SK-N-SH (cell line): ENCODE measurements around the gene LKAAEAR1. TPM values are rescaled to one million over a fixed set of nuclear protein-coding genes. Genes with fewer than 3 reads are reported as not detected.
"Not testable (repeated sequence)": the region's sequence is repeated elsewhere in the genome, so short reads cannot be mapped to it uniquely, and the experiment has no call there.

Source experiments
- CTCF ChIA-PET: fragments of 300-600, 350-600 bp; formaldehyde crosslinking; extraction: SDS; loops from one replicate; lab custom pipeline; 2021; lab: Yijun Ruan, JAX
- POLR2A ChIA-PET: fragments of 350-600 bp; sonication (Branson Sonifier 250); formaldehyde crosslinking; extraction: SDS; loops from one replicate; lab custom pipeline; 2020; ENCODE audit warnings: antibody characterized with exemption, inconsistent platforms; lab: Yijun Ruan, JAX
- DNase-seq: peaks from one replicate; pipeline ENCODE4 v3.0.0; 2012
- H2AFZ ChIP-seq: fragments of 200-600 bp; sonication (generic); 2 replicates; pipeline ENCODE4 v1.8.1; 2016; ENCODE audit warnings: antibody characterized with exemption, mild to moderate bottlenecking, low read depth
- H3F3A ChIP-seq: fragments of 200-600 bp; sonication (generic); replicated peaks from 2 replicates; pipeline ENCODE3; 2016; ENCODE audit warnings: antibody characterized with exemption, mild to moderate bottlenecking; ENCODE audit not compliant: insufficient read depth
- H3K27ac ChIP-seq, 2 experiments: fragments of 200-500 bp in 1 of 2; fragments of 200-600 bp in 1 of 2; sonication (Bioruptor generic) in 1 of 2; sonication (generic), shearing (Covaris generic) in 1 of 2; 2 replicates each; pipeline versions ENCODE4 v1.5.1 to v1.6.1; 2014 to 2016; ENCODE audit warnings: low read depth in 2 of 2, inconsistent platforms in 1 of 2, low read length in 1 of 2, mild to moderate bottlenecking in 1 of 2, mixed read lengths in 1 of 2
- H3K27me3 ChIP-seq: fragments of 200-600 bp; sonication (generic), shearing (Covaris generic); 2 replicates; pipeline ENCODE4 v1.6.1; 2016; ENCODE audit warnings: mixed run types; ENCODE audit not compliant: insufficient read depth
- H3K36me3 ChIP-seq, 2 experiments: fragments of 200-500 bp in 1 of 2; fragments of 200-600 bp in 1 of 2; sonication (Bioruptor generic) in 1 of 2; sonication (generic) in 1 of 2; replicated peaks in 1 of 2; 2 replicates each; pipeline versions ENCODE3 to v1.5.1; 2014 to 2016; ENCODE audit warnings: low read length in 1 of 2, mild to moderate bottlenecking in 1 of 2; ENCODE audit not compliant: insufficient read depth in 2 of 2, control insufficient read depth in 1 of 2
- H3K4me1 ChIP-seq, 2 experiments: fragments of 200-500 bp in 1 of 2; fragments of 200-600 bp in 1 of 2; sonication (Bioruptor generic) in 1 of 2; sonication (generic), shearing (Covaris generic) in 1 of 2; 2 replicates each; pipeline versions ENCODE4 v1.5.1 to v1.6.1; 2014 to 2016; ENCODE audit warnings: low read depth in 1 of 2, low read length in 1 of 2, mixed run types in 1 of 2; ENCODE audit not compliant: insufficient read depth in 2 of 2, control insufficient read depth in 1 of 2
- H3K4me2 ChIP-seq: fragments of 200-600 bp; sonication (generic), shearing (Covaris generic); 2 replicates; pipeline ENCODE4 v1.6.1; 2017; ENCODE audit warnings: mixed run types
- H3K4me3 ChIP-seq, 2 experiments: fragments of 200-500 bp in 1 of 2; fragments of 200-600 bp in 1 of 2; sonication (Bioruptor generic) in 1 of 2; sonication (generic), shearing (Covaris generic) in 1 of 2; 2 replicates each; pipeline versions ENCODE4 v1.5.1 to v1.8.1; 2014 to 2016; ENCODE audit warnings: low read depth in 2 of 2, inconsistent platforms in 1 of 2, low read length in 1 of 2, mild to moderate bottlenecking in 1 of 2, mixed read lengths in 1 of 2, moderate library complexity in 1 of 2
- H3K79me2 ChIP-seq: fragments of 200-600 bp; sonication (generic); 2 replicates; pipeline ENCODE4 v1.8.1; 2017; ENCODE audit warnings: mild to moderate bottlenecking; ENCODE audit not compliant: insufficient read depth
- H3K9ac ChIP-seq: fragments of 200-600 bp; sonication (generic); 2 replicates; pipeline ENCODE4 v1.6.1; 2017; ENCODE audit warnings: mixed run types
- H3K9me2 ChIP-seq: fragments of 200-600 bp; sonication (generic); 2 replicates; pipeline ENCODE4 v1.6.1; 2017; ENCODE audit warnings: mixed run types
- H3K9me3 ChIP-seq: fragments of 200-600 bp; sonication (generic); 2 replicates; pipeline ENCODE4 v1.6.1; 2017; ENCODE audit warnings: mixed run types, mild to moderate bottlenecking, moderate library complexity
- H4K20me1 ChIP-seq: fragments of 200-600 bp; sonication (generic); 2 replicates; pipeline ENCODE4 v1.6.1; 2017; ENCODE audit warnings: mild to moderate bottlenecking, mixed run types; ENCODE audit not compliant: insufficient read depth
- CHD2 ChIP-seq: fragments of 150-350 bp; IDR thresholded peaks from 2 replicates; pipeline ENCODE4 v1.6.1; 2018; ENCODE audit warnings: low read length; ENCODE audit not compliant: partially characterized antibody
- ELF1 ChIP-seq: IDR thresholded peaks from 2 replicates; pipeline ENCODE4 v1.4.0; 2012
- EP300 ChIP-seq, 2 experiments: IDR thresholded peaks; 2 replicates each; pipeline versions ENCODE4 v1.4.0 to v1.6.1; 2012; ENCODE audit warnings: borderline replicate concordance in 1 of 2, low read depth in 1 of 2, low read length in 1 of 2
- JUND ChIP-seq: IDR thresholded peaks from 2 replicates; pipeline ENCODE4 v1.4.0; 2012
- MEF2A ChIP-seq: IDR thresholded peaks from 2 replicates; pipeline ENCODE4 v1.4.0; 2012; ENCODE audit warnings: low read depth, borderline replicate concordance
- NRF1 ChIP-seq: IDR thresholded peaks from 2 replicates; pipeline ENCODE4 v1.6.1; 2012; ENCODE audit warnings: low read depth, mild to moderate bottlenecking, low read length
- POLR2AphosphoS5 ChIP-seq: IDR thresholded peaks from 2 replicates; pipeline ENCODE4 v1.6.1; 2012; ENCODE audit warnings: low read depth, low read length
- RAD21 ChIP-seq: IDR thresholded peaks from 2 replicates; pipeline ENCODE4 v1.6.1; 2012; ENCODE audit warnings: mild to moderate bottlenecking, low read length
- RCOR1 ChIP-seq: fragments of 150-350 bp; IDR thresholded peaks from 2 replicates; pipeline ENCODE4 v1.6.1; 2017; ENCODE audit warnings: antibody characterized with exemption, low read length
- RFX5 ChIP-seq: IDR thresholded peaks from 2 replicates; pipeline ENCODE4 v1.6.1; 2012; ENCODE audit warnings: mild to moderate bottlenecking, improper control_type of control experiment, low read length
- TCF12 ChIP-seq: IDR thresholded peaks from 2 replicates; pipeline ENCODE4 v1.4.0; 2012
- USF2 ChIP-seq: fragments of 150-350 bp; IDR thresholded peaks from 2 replicates; pipeline ENCODE4 v1.6.1; 2017; ENCODE audit warnings: antibody characterized with exemption, low read length, low read depth, borderline replicate concordance
- WGBS: methylation state at CpG from one replicate; pipeline ENCODE4 v1.1.6; 2017; ENCODE audit warnings: low lambda C conversion rate; 5-methylcytosine and 5-hydroxymethylcytosine counted together
- polyA plus RNA-seq, 3 experiments: library from polyadenylated mRNA; depleted of rRNA; stranded (reverse); fragments of >200 nt; gene quantifications; 2 replicates each; pipeline ENCODE4 v1.2.3, GENCODE V29; 2012
- TF ChIP-seq, protein P1 (sequence below): fragments of 150-350 bp; IDR thresholded peaks from 2 replicates; pipeline ENCODE4 v1.6.1; 2016; ENCODE audit warnings: mild to moderate bottlenecking, low read depth, low read length

The LKAAEAR1 gene
- polyA plus RNA-seq, 1 of the 3 experiments (the other 2 are of a cell fraction): 0.71 TPM

- TF ChIP-seq, protein P1, sequence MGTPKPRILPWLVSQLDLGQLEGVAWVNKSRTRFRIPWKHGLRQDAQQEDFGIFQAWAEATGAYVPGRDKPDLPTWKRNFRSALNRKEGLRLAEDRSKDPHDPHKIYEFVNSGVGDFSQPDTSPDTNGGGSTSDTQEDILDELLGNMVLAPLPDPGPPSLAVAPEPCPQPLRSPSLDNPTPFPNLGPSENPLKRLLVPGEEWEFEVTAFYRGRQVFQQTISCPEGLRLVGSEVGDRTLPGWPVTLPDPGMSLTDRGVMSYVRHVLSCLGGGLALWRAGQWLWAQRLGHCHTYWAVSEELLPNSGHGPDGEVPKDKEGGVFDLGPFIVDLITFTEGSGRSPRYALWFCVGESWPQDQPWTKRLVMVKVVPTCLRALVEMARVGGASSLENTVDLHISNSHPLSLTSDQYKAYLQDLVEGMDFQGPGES: no peak
Observed at GRCh38 chr20:64130876-64131275, 46.7 kb upstream of the LKAAEAR1 start (continued).

- H3F3A ChIP-seq: no peaks in the 10 kb centered on the region
- no peaks in the 10 kb centered on the region for H3K9me2 ChIP-seq
- H3K27ac ChIP-seq: no peak overlapping the region
- H2AFZ ChIP-seq: no peak overlapping the region
- H3K4me1 ChIP-seq: peaks cover 0 to 4% of the 10 kb centered on the region in 2 experiments; a peak in 1 of 4 replicates
- no peak for DNase-seq
- H3K79me2 ChIP-seq: no peaks in the 10 kb centered on the region
- no peaks in the 10 kb centered on the region for H3K27me3 ChIP-seq
- H3K36me3 ChIP-seq: no peaks in the 10 kb centered on the region
- no peak overlapping the region for H3K9ac ChIP-seq
- no peak overlapping the region for H3K4me2 ChIP-seq
- no peak overlapping the region for H3K4me3 ChIP-seq
- CTCF ChIA-PET: no interaction called here
- no peaks in the 10 kb centered on the region for H3K9me3 ChIP-seq
- TF ChIP-seq, protein P1: no peak
- no peak for TF ChIP-seq ELF1
- TF ChIP-seq, all 33 proteins: peak for 0
- POLR2A ChIA-PET: no interaction called here
- 50% methylated on average over 5 of the region's 5 CpGs for WGBS
- H4K20me1 ChIP-seq: no peaks in the 10 kb centered on the region
Observed at GRCh38 chr20:64130271-64130670, 46.1 kb upstream of the LKAAEAR1 start.

DNA sequence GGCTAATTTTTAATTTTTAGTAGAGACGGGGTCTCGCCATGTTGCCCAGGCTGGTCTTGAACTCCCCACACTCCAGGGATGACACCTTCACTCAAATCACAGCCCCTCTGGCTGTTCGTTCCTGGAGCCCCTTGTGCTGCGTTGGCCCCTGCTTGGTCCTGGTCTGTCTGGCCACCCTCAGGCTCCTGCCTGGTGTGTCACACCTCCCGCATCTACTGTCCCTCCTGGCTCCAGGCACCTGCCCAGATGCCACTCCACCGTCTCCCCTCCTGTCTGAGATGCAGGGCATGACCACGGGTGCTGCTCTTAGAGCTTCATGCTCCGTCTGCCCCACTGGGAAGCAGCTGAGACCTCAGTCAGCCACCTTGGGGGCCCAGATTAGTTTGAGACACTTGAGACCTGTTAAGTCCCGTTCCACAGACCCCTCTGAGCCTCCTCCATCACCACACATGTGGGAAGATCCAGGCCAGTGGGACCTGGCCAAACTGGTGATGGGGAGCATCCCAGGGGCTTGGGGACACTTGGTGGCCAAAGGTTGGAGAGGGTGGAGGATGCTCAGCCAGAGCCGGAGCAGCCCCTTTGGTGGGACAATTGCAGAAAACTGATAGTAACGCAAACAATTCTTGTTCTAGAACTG is 45.1 kb upstream of the LKAAEAR1 start:
- Histone ChIP-seq H3K27ac (no peak overlapping the region), H3K4me2 (no peak overlapping the region), H3F3A (no peaks in the 10 kb centered on the region), H3K27me3 (no peaks in the 10 kb centered on the region), H3K9ac (no peak overlapping the region), H4K20me1 (no peaks in the 10 kb centered on the region), H3K4me1 (peaks cover 0 to 4% of the 10 kb centered on the region in 2 experiments; a peak in 1 of 4 replicates), H3K36me3 (no peaks in the 10 kb centered on the region), H2AFZ (no peak overlapping the region), H3K9me3 (no peaks in the 10 kb centered on the region), H3K79me2 (no peaks in the 10 kb centered on the region)
- POLR2A ChIA-PET: no interaction called here
- CTCF ChIA-PET: interaction anchor here (0.6 kb wide), 1 partner anchor 9 kb away, joined by 3 read pairs; no protein-coding TSS in a partner anchor
- DNase-seq: no peak
- TF ChIP-seq JUND: no peak
- TF ChIP-seq USF2: no peak
- no peak for TF ChIP-seq RCOR1
- no peak for TF ChIP-seq POLR2AphosphoS5
- TF ChIP-seq RAD21: no peak
- TF ChIP-seq NRF1: no peak
- TF ChIP-seq MEF2A: no peak
- no peak for TF ChIP-seq EP300 (IDR thresholded peaks at IDR 0.05; ENCODE audit: borderline replicate concordance in 1 of 2, low read depth in 1 of 2, low read length in 1 of 2)
- TF ChIP-seq TCF12: no peak
- TF ChIP-seq RFX5: no peak
- TF ChIP-seq CHD2: no peak
- TF ChIP-seq, all 33 proteins: peak for 0
- no peak overlapping the region for H3K4me3 ChIP-seq
- no peaks in the 10 kb centered on the region for H3K9me2 ChIP-seq
- 56% methylated on average over 6 of the region's 11 CpGs for WGBS

GRCh38 chr20:64123517-64123916 is 39.3 kb upstream of the LKAAEAR1 start:
- peaks cover 28% of the 10 kb centered on the region for H3K27me3 ChIP-seq
- CTCF ChIA-PET, H3K4me1 ChIP-seq, H2AFZ ChIP-seq, H3F3A ChIP-seq, H3K36me3 ChIP-seq, H3K9ac ChIP-seq, DNase-seq, H3K9me2 ChIP-seq, H3K4me3 ChIP-seq, H3K9me3 ChIP-seq, H3K27ac ChIP-seq, H3K79me2 ChIP-seq, POLR2A ChIA-PET, H4K20me1 ChIP-seq, H3K4me2 ChIP-seq: not testable (repeated sequence)
- WGBS: 28% methylated on average over 11 of the region's 11 CpGs

GRCh38 chr20:64122927-64123326 is 38.7 kb upstream of the LKAAEAR1 start:
- DNase-seq, H2AFZ ChIP-seq, H3K27ac ChIP-seq, H3K9me2 ChIP-seq, H3K4me2 ChIP-seq, H3K79me2 ChIP-seq, H4K20me1 ChIP-seq, H3F3A ChIP-seq, H3K4me3 ChIP-seq, H3K4me1 ChIP-seq, H3K36me3 ChIP-seq, H3K9me3 ChIP-seq, POLR2A ChIA-PET, H3K9ac ChIP-seq: not testable (repeated sequence)
- 19% methylated on average over 11 of the region's 11 CpGs for WGBS
- peaks cover 28% of the 10 kb centered on the region for H3K27me3 ChIP-seq
- CTCF ChIA-PET: interaction anchor here (0.9 to 15.6 kb wide), 4 partner anchors 21 to 85 kb away, joined by 3 to 252 read pairs (median 18); partner anchors contain the start of genes LKAAEAR1, OPRL1 and RGS19
